Spinal cord (tissue), 10 donors: Measurements from ENCODE around the gene KIN. TPM values are rescaled to one million over a fixed set of nuclear protein-coding genes. Genes with fewer than 3 reads are reported as not detected.

Experiments used
- DNase-seq, 6 donors: peaks; one replicate each; pipeline versions ENCODE4 v3.0.0 to v3.0.0-alpha.2; 2013 to 2015; ENCODE audit warnings: low spot score in 6 of 6, low read depth in 4 of 6
- H3K27ac ChIP-seq: one replicate; pipeline ENCODE4 v1.5.1; 2013; ENCODE audit warnings: low read depth, low read length, control low read depth
- H3K27me3 ChIP-seq: one replicate; pipeline ENCODE4 v1.6.1; 2013; ENCODE audit warnings: low read length; ENCODE audit not compliant: control insufficient read depth, insufficient read depth
- H3K36me3 ChIP-seq: one replicate; pipeline ENCODE4 v1.6.1; 2013; ENCODE audit warnings: low read length; ENCODE audit not compliant: control insufficient read depth, insufficient read depth
- H3K4me1 ChIP-seq: one replicate; pipeline ENCODE4 v1.6.1; 2013; ENCODE audit warnings: low read length; ENCODE audit not compliant: control insufficient read depth, insufficient read depth
- H3K4me3 ChIP-seq: one replicate; pipeline ENCODE4 v1.5.1; 2013; ENCODE audit warnings: low read depth, low read length, control low read depth
- H3K9me3 ChIP-seq: one replicate; pipeline ENCODE4 v1.6.1; 2013; ENCODE audit warnings: low read length; ENCODE audit not compliant: control insufficient read depth, insufficient read depth
- WGBS: methylation state at CpG from one replicate; pipeline ENCODE4 v1.1.5; 2013; ENCODE audit warnings: missing lambda C conversion rate; ENCODE audit not compliant: insufficient coverage; 5-methylcytosine and 5-hydroxymethylcytosine counted together
- polyA plus RNA-seq, 2 donors: library from polyadenylated mRNA; unstranded; fragments of 120-200 nt; gene quantifications; one replicate each; pipeline ENCODE4 v1.2.1, GENCODE V29; 2013; ENCODE audit not compliant: insufficient read length in 2 of 2
- total RNA-seq, 2 donors: library from RNA; depleted of rRNA in 1 of 2; stranded (reverse); fragments of 120-200 nt in 1 of 2; fragments of >200 nt in 1 of 2; gene quantifications; one replicate each; pipeline versions ENCODE4 v1.2.3 to v1.2.4, GENCODE V29; 2013 to 2014
- donor health status: healthy.

KIN gene
- total and polyA plus RNA-seq, 4 donors: 12.7 to 16.9 (median 15.8) TPM

GRCh38 chr10:7702288-7702812 is 85.4 kb downstream of the KIN start:
- H3K36me3 ChIP-seq: no peaks in the 10 kb centered on the region
- H3K27ac ChIP-seq: no peak overlapping the region
- WGBS: 88% methylated on average over 1 of the region's 4 CpGs
- peak in 1 of 6 donors; percentile 25 for DNase-seq
- H3K4me1 ChIP-seq: no peaks in the 10 kb centered on the region
- H3K9me3 ChIP-seq: no peaks in the 10 kb centered on the region
- H3K27me3 ChIP-seq: no peaks in the 10 kb centered on the region
- H3K4me3 ChIP-seq: no peak overlapping the region

DNA sequence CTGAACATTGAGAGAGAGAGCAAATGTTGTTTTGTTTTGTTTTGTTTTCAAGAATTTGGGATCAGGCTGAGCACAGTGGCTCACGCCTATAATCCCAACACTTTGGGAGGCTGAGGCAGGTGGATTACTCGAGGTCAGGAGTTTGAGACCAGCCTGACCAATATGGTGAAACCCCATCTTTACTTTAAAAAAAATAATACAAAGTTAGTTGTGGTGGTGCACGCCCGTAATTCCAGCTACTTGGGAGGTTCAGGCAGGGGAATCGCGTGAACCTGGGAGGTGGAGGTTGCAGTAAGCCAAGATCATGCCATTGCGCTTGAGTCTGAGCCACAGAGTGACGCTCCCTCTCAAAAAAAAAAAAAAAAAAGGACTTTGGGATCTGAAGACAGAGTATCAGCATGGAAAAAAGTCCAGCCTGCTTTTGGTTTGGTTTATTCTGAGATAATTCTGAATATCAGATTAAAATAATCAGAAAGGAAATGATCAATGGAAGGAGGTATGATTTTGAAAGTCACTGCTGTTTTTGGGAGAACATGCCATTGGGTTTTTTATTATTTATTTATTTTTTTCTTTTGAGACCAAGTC is 86.5 kb downstream of the KIN start:
- DNase-seq: no peak
- no peaks in the 10 kb centered on the region for H3K4me1 ChIP-seq
- no peaks in the 10 kb centered on the region for H3K36me3 ChIP-seq
- 100% methylated on average over 3 of the region's 8 CpGs for WGBS
- no peaks in the 10 kb centered on the region for H3K27me3 ChIP-seq
- H3K9me3 ChIP-seq: no peaks in the 10 kb centered on the region
- H3K4me3 ChIP-seq: no peak overlapping the region
- no peak overlapping the region for H3K27ac ChIP-seq

Other genes starting within 250 kb of the KIN start
- 100 to 1,000 TPM in 1 of 2 donors, 10 to 100 TPM in 1; 59.6 to 132 TPM for gene ITIH5, start 121.0 kb downstream of the KIN start, total RNA-seq
- gene ITIH5, start 121.0 kb downstream of the KIN start, polyA plus RNA-seq: 10 to 100 TPM; 32.4 to 53.3 TPM
- gene ITIH2, start 84.7 kb downstream of the KIN start, total RNA-seq: 100 to 1,000 TPM in 1 of 2 donors, 10 to 100 TPM in 1; 31.6 to 128 TPM
- gene ITIH2, start 84.7 kb downstream of the KIN start, polyA plus RNA-seq: 10 to 100 TPM; 23.4 to 28.7 TPM
- gene ATP5F1C, start 184 bp upstream of the KIN start, total RNA-seq: 100 to 1,000 TPM; 284 to 313 TPM
- 100 to 1,000 TPM; 296 to 301 TPM for gene ATP5F1C, start 184 bp upstream of the KIN start, polyA plus RNA-seq
- gene TAF3, start 30.5 kb upstream of the KIN start, total RNA-seq: 1 to 10 TPM; 3.8 to 4.2 TPM
- 10 to 100 TPM in 1 of 2 donors, 1 to 10 TPM in 1; 7.9 to 10.8 TPM for gene TAF3, start 30.5 kb upstream of the KIN start, polyA plus RNA-seq